ENCODE measurements around the gene LRRC8C.

DNA sequence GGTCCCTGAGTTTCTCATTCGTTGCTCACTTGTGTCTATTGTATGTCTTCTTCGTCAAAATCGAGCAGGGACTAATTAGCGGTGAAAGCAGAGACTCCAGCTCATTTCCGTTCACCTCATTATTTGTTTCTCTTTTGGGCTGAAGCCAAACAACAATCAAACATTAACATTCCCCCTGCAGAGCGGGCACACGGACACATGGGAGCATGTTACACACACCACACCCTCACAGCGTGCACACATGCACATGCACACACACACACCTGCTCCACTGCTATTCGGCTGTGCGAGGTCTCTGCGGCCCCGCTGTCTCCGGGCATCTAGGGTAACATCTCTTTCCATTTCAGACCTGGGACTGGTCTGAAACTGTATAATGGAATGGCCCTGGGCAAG is 129.5 kb downstream of the LRRC8C start:
- TF ChIP-seq, protein P1, sequence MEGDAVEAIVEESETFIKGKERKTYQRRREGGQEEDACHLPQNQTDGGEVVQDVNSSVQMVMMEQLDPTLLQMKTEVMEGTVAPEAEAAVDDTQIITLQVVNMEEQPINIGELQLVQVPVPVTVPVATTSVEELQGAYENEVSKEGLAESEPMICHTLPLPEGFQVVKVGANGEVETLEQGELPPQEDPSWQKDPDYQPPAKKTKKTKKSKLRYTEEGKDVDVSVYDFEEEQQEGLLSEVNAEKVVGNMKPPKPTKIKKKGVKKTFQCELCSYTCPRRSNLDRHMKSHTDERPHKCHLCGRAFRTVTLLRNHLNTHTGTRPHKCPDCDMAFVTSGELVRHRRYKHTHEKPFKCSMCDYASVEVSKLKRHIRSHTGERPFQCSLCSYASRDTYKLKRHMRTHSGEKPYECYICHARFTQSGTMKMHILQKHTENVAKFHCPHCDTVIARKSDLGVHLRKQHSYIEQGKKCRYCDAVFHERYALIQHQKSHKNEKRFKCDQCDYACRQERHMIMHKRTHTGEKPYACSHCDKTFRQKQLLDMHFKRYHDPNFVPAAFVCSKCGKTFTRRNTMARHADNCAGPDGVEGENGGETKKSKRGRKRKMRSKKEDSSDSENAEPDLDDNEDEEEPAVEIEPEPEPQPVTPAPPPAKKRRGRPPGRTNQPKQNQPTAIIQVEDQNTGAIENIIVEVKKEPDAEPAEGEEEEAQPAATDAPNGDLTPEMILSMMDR (IDR thresholded peaks at IDR 0.05; ENCODE audit: insufficient read depth, low read depth, low read length): no peak
- TF ChIP-seq EZH2 (IDR thresholded peaks at IDR 0.05; ENCODE audit: insufficient read depth, low read length): no peak

Measured in astrocyte (in vitro differentiated cells and primary cell).